B cell (primary cell): ENCODE data around the gene PAFAH1B2. TPM values are rescaled to one million over a fixed set of nuclear protein-coding genes. Genes with fewer than 3 reads are reported as not detected.

Experiments
- ATAC-seq: fragments of 200-7000 bp; cut with Tn5 transposase; one replicate; pipeline ENCODE4 v1.10.0; 2021; ENCODE audit warnings: low read depth, mild to moderate bottlenecking, moderate number of reproducible peaks, moderate library complexity
- CTCF ChIA-PET: fragments of 350-600 bp; sonication (Branson Sonifier 250); formaldehyde crosslinking; loops from one replicate; lab custom pipeline; 2021; ENCODE audit warnings: antibody characterized with exemption, inconsistent platforms; lab: Charles Lee
- POLR2A ChIA-PET: fragments of 350-600 bp; sonication (Branson Sonifier 250); formaldehyde crosslinking; loops from one replicate; lab custom pipeline; 2021; ENCODE audit warnings: antibody characterized with exemption; lab: Charles Lee
- DNase-seq: peaks from one replicate; pipeline ENCODE4 v3.0.0; 2013
- H2AFZ ChIP-seq: 2 replicates; pipeline ENCODE4 v1.6.1; 2012; ENCODE audit warnings: mild to moderate bottlenecking, low read depth, low read length; ENCODE audit not compliant: insufficient read depth, poor library complexity, severe bottlenecking
- H3K27ac ChIP-seq, 2 donors: 1 replicate in 1 of 2; 2 replicates in 1 of 2; pipeline ENCODE4 v1.5.1; 2012 to 2013; ENCODE audit warnings: low read length in 2 of 2, mild to moderate bottlenecking in 2 of 2, moderate library complexity in 1 of 2
- H3K27me3 ChIP-seq, 4 experiments: fragments of 200-600 bp in 1 of 4; sonication (generic) in 1 of 4; replicated peaks in 1 of 4; 1 replicate in 2 of 4; 2 replicates in 2 of 4; pipeline versions ENCODE4 v1.6.1 to v1.7.0; 2013 to 2016; ENCODE audit warnings: low read length in 3 of 4, mild to moderate bottlenecking in 2 of 4, mixed read lengths in 1 of 4, moderate library complexity in 1 of 4; ENCODE audit not compliant: insufficient read depth in 4 of 4, control insufficient read depth in 3 of 4; ENCODE audit errors: control extremely low read depth in 1 of 4
- H3K36me3 ChIP-seq, 2 experiments: replicated peaks in 1 of 2; 1 replicate in 1 of 2; 2 replicates in 1 of 2; pipeline versions ENCODE4 v1.6.1 to v1.7.1; 2013; ENCODE audit warnings: low read length in 1 of 2; ENCODE audit not compliant: insufficient read depth in 2 of 2, control insufficient read depth in 1 of 2; ENCODE audit errors: control extremely low read depth in 1 of 2, extremely low read depth in 1 of 2
- H3K4me1 ChIP-seq, 2 donors: fragments of 200-600 bp in 1 of 2; sonication (generic) in 1 of 2; 1 replicate in 1 of 2; 2 replicates in 1 of 2; pipeline versions ENCODE4 v1.5.1 to v1.6.1; 2013 to 2017; ENCODE audit warnings: low read length in 2 of 2; ENCODE audit not compliant: control insufficient read depth in 2 of 2, insufficient read depth in 2 of 2
- H3K4me2 ChIP-seq: replicated peaks from 2 replicates; pipeline ENCODE3; 2012; ENCODE audit warnings: mild to moderate bottlenecking, low read depth, low read length; ENCODE audit not compliant: poor library complexity, severe bottlenecking
- H3K4me3 ChIP-seq, 5 experiments: fragments of 200-600 bp in 1 of 5; sonication (generic) in 1 of 5; 1 replicate in 3 of 5; 2 replicates in 2 of 5; pipeline versions ENCODE4 v1.5.1 to v1.7.0; 2011 to 2016; ENCODE audit warnings: low read length in 4 of 5, mild to moderate bottlenecking in 4 of 5, low read depth in 2 of 5, control low read depth in 1 of 5, moderate library complexity in 1 of 5; ENCODE audit not compliant: insufficient read depth in 1 of 5; ENCODE audit errors: control extremely low read depth in 1 of 5, extremely low read depth in 1 of 5
- H3K79me2 ChIP-seq: fragments of 200-600 bp; sonication (generic); one replicate; pipeline ENCODE4 v1.6.0; 2016; ENCODE audit warnings: low read length; ENCODE audit not compliant: control insufficient read depth, insufficient read depth
- H3K9ac ChIP-seq: fragments of 200-600 bp; sonication (generic); 2 replicates; pipeline ENCODE4 v1.6.1; 2017; ENCODE audit warnings: mild to moderate bottlenecking, low read length, moderate library complexity
- H3K9me3 ChIP-seq, 3 donors: one replicate each; pipeline versions ENCODE4 v1.6.1 to v1.7.1; 2013; ENCODE audit warnings: low read length in 2 of 3; ENCODE audit not compliant: control insufficient read depth in 2 of 3, insufficient read depth in 1 of 3; ENCODE audit errors: control extremely low read depth in 1 of 3
- H4K20me1 ChIP-seq: 2 replicates; pipeline ENCODE4 v1.6.0; 2012; ENCODE audit warnings: mild to moderate bottlenecking, low read length; ENCODE audit not compliant: insufficient read depth, control insufficient read depth, poor library complexity, severe bottlenecking
- H3K27ac Mint-ChIP-seq: one replicate; pipeline ENCODE4 v1.8.0; 2021; ENCODE audit warnings: mixed read lengths
- H3K27me3 Mint-ChIP-seq: one replicate; pipeline ENCODE4 v1.8.0; 2021; ENCODE audit warnings: mixed read lengths
- H3K4me1 Mint-ChIP-seq: one replicate; pipeline ENCODE4 v1.8.0; 2021; ENCODE audit warnings: mixed read lengths
- H3K4me3 Mint-ChIP-seq: one replicate; pipeline ENCODE4 v1.8.0; 2021; ENCODE audit warnings: mixed read lengths
- H3K9me3 Mint-ChIP-seq: one replicate; pipeline ENCODE4 v1.8.0; 2022; ENCODE audit warnings: mixed read lengths; ENCODE audit not compliant: insufficient read depth
- EZH2 ChIP-seq: IDR thresholded peaks from 2 replicates; pipeline ENCODE4 v1.6.1; 2012; ENCODE audit warnings: borderline replicate concordance, low read depth, mild to moderate bottlenecking, moderate library complexity, low read length; ENCODE audit not compliant: insufficient read depth, poor library complexity, severe bottlenecking
- WGBS: methylation state at CpG from one replicate; pipeline ENCODE4 v1.1.5; 2013; ENCODE audit warnings: missing lambda C conversion rate; ENCODE audit not compliant: insufficient coverage; 5-methylcytosine and 5-hydroxymethylcytosine counted together
- intact Hi-C: fragments of 100-400 bp; cut with micrococcal nuclease; formaldehyde crosslinking; loops from one replicate; pipeline ENCODE4 v1.10.0; 2022
- polyA plus RNA-seq: library from polyadenylated mRNA; depleted of rRNA; stranded (reverse); fragments of >200 nt; gene quantifications from 2 replicates; pipeline ENCODE4 v1.2.3, GENCODE V29; 2012
- total RNA-seq, 2 donors: library from RNA; stranded (reverse); fragments of 120-200 nt in 1 of 2; gene quantifications; 1 replicate in 1 of 2; 2 replicates in 1 of 2; pipeline versions ENCODE4 v1.2.3 to v1.2.4, GENCODE V29; 2013 to 2022
- TF ChIP-seq, protein P1 (sequence below): fragments of 200-600 bp; IDR thresholded peaks from one replicate; pipeline ENCODE4 v1.8.0; 2022; ENCODE audit warnings: antibody characterized with exemption, mild to moderate bottlenecking

Gene PAFAH1B2
- total and polyA plus RNA-seq, 2 donors (not counting 1 experiment from before 2014, with no cell fraction given), result 10.7 to 103 TPM

DNA sequence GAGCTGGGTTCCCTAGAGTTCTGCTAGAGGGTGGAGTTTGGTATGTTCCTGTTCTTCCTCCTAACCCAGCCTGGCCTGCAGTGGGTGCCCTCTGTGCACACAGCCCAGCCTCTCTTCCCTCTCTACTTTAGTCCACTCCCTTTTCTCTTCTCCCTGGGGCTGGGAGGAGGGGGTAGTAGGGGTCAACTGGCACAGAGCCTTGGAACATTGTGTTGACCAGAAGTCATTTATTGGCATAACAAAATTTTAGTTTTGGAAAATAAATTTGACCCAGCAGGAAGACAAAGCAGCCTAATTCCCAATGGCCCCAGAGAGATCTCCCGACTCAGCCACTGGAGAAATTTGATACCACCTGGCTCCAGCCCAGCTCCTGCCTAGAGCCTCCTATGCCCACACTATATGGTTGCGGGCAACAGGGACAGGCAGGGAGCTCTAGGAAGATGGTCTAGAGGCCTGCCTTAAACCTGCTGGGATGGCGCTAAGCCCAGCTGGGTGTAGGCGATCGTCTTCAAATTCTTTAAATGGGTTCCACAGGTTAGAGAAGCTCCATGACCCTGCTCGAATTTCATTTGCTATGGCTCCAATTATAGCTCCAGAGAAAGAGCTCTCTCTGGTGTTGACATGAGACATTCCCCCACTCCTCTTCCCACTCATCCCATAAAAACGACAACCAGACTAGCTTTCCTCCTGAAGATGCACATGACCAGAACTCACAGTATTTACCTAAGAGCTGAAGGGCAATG, 77.9 kb downstream of the PAFAH1B2 start:
- H3K4me2 ChIP-seq, result no peak overlapping the region
- WGBS, result 100% methylated on average over 6 of the region's 7 CpGs
- ChIA-PET POLR2A (interaction anchor here (1.3 to 1.4 kb wide), 2 partner anchors 22 to 41 kb away, joined by 5 read pairs; no protein-coding TSS in a partner anchor), CTCF (interaction anchor here (0.8 to 19.9 kb wide), 4 partner anchors 8 to 116 kb away, joined by 3 to 309 read pairs (median 6); partner anchors contain the start of gene SIDT2)
- no peak for DNase-seq
- H3K4me3 ChIP-seq, result no peak overlapping the region
- Mint-ChIP-seq H3K27me3 (no peaks in the 10 kb centered on the region), H3K9me3 (no peaks in the 10 kb centered on the region), H3K4me1 (peaks cover 9% of the 10 kb centered on the region), H3K27ac (peak overlapping the region; percentile 39), H3K4me3 (no peak overlapping the region)
- no peak for TF ChIP-seq EZH2
- TF ChIP-seq, protein P1, sequence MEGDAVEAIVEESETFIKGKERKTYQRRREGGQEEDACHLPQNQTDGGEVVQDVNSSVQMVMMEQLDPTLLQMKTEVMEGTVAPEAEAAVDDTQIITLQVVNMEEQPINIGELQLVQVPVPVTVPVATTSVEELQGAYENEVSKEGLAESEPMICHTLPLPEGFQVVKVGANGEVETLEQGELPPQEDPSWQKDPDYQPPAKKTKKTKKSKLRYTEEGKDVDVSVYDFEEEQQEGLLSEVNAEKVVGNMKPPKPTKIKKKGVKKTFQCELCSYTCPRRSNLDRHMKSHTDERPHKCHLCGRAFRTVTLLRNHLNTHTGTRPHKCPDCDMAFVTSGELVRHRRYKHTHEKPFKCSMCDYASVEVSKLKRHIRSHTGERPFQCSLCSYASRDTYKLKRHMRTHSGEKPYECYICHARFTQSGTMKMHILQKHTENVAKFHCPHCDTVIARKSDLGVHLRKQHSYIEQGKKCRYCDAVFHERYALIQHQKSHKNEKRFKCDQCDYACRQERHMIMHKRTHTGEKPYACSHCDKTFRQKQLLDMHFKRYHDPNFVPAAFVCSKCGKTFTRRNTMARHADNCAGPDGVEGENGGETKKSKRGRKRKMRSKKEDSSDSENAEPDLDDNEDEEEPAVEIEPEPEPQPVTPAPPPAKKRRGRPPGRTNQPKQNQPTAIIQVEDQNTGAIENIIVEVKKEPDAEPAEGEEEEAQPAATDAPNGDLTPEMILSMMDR, result no peak
- no peaks in the 10 kb centered on the region for H3K9me3 ChIP-seq
- no peak for ATAC-seq
- H3K27ac ChIP-seq, result no peak overlapping the region
- no peak overlapping the region for H3K9ac ChIP-seq
- intact Hi-C loops, result no loop called here
- no peaks in the 10 kb centered on the region for H3K27me3 ChIP-seq
- H3K79me2 ChIP-seq, result peaks cover 57% of the 10 kb centered on the region
- peaks cover 7 to 96% of the 10 kb centered on the region in 2 experiments for H3K36me3 ChIP-seq
- H3K4me1 ChIP-seq, result peaks cover 0 to 6% of the 10 kb centered on the region in 2 donors
- H4K20me1 ChIP-seq, result peaks cover 22% of the 10 kb centered on the region
- H2AFZ ChIP-seq, result no peak overlapping the region
